Common myeloid progenitor, CD34-positive (primary cell): ENCODE results near the gene ZC3H10.

Experiments
- CTCF ChIA-PET: fragments of 350-600 bp; sonication (Branson Sonifier 250); formaldehyde crosslinking; loops from one replicate; lab custom pipeline; 2021; ENCODE audit warnings: antibody characterized with exemption; lab: Charles Lee
- POLR2A ChIA-PET: fragments of 350-600 bp; sonication (Branson Sonifier 250); formaldehyde crosslinking; loops from one replicate; lab custom pipeline; 2021; ENCODE audit warnings: antibody characterized with exemption; lab: Charles Lee
- DNase-seq, 3 donors: peaks; one replicate each; pipeline versions ENCODE4 v3.0.0 to v3.0.0-alpha.2; 2013
- H3K27ac ChIP-seq, 2 experiments: 1 replicate in 1 of 2; 2 replicates in 1 of 2; pipeline ENCODE4 v1.7.0; 2013; ENCODE audit warnings: inconsistent platforms in 2 of 2, low read length in 2 of 2, mild to moderate bottlenecking in 2 of 2, low read depth in 1 of 2, moderate library complexity in 1 of 2; ENCODE audit not compliant: severe bottlenecking in 2 of 2, insufficient read depth in 1 of 2, poor library complexity in 1 of 2
- H3K27me3 ChIP-seq, 5 experiments: replicated peaks in 2 of 5; 1 replicate in 3 of 5; 2 replicates in 2 of 5; pipeline versions ENCODE4 v1.6.1 to v1.7.0; 2013; ENCODE audit warnings: low read length in 4 of 5, mild to moderate bottlenecking in 2 of 5, moderate library complexity in 2 of 5, inconsistent platforms in 1 of 5; ENCODE audit not compliant: insufficient read depth in 5 of 5, control insufficient read depth in 4 of 5
- H3K36me3 ChIP-seq, 4 experiments: 1 replicate in 2 of 4; 2 replicates in 2 of 4; pipeline versions ENCODE4 v1.6.1 to v1.7.0; 2013; ENCODE audit warnings: low read length in 3 of 4, control low read depth in 1 of 4, mild to moderate bottlenecking in 1 of 4; ENCODE audit not compliant: control insufficient read depth in 4 of 4, insufficient read depth in 4 of 4
- H3K4me1 ChIP-seq, 4 experiments: 1 replicate in 3 of 4; 2 replicates in 1 of 4; pipeline versions ENCODE4 v1.6.1 to v1.7.1; 2013; ENCODE audit warnings: low read length in 3 of 4, mild to moderate bottlenecking in 3 of 4, control low read depth in 1 of 4, inconsistent platforms in 1 of 4, moderate library complexity in 1 of 4; ENCODE audit not compliant: control insufficient read depth in 4 of 4, insufficient read depth in 4 of 4; ENCODE audit errors: control extremely low read depth in 1 of 4
- H3K4me3 ChIP-seq, 7 experiments: 1 replicate in 4 of 7; 2 replicates in 3 of 7; pipeline versions ENCODE4 v1.5.1 to v1.7.0; 2013; ENCODE audit warnings: mild to moderate bottlenecking in 7 of 7, low read length in 6 of 7, moderate library complexity in 6 of 7, inconsistent platforms in 2 of 7, low read depth in 2 of 7, control low read depth in 1 of 7; ENCODE audit not compliant: insufficient read depth in 4 of 7, control insufficient read depth in 1 of 7; ENCODE audit errors: extremely low read depth in 1 of 7
- H3K9me3 ChIP-seq, 5 experiments: 1 replicate in 4 of 5; 2 replicates in 1 of 5; pipeline versions ENCODE4 v1.6.1 to v1.7.1; 2013; ENCODE audit warnings: low read length in 4 of 5, mild to moderate bottlenecking in 2 of 5, inconsistent platforms in 1 of 5, low read depth in 1 of 5, moderate library complexity in 1 of 5; ENCODE audit not compliant: control insufficient read depth in 4 of 5, insufficient read depth in 2 of 5; ENCODE audit errors: control extremely low read depth in 1 of 5
- WGBS: methylation state at CpG from one replicate; pipeline ENCODE4 v1.1.5; 2013; ENCODE audit not compliant: insufficient coverage; 5-methylcytosine and 5-hydroxymethylcytosine counted together

The ZC3H10 gene

GRCh38 chr12:56099787-56100186 lies 18.3 kb upstream of the ZC3H10 start:
- H3K36me3 ChIP-seq, result no peaks in the 10 kb centered on the region
- no peak for DNase-seq
- H3K9me3 ChIP-seq, result no peaks in the 10 kb centered on the region
- POLR2A ChIA-PET, result no interaction called here
- 100% methylated on average over 3 of the region's 4 CpGs for WGBS
- no peak overlapping the region for H3K27ac ChIP-seq
- H3K4me1 ChIP-seq, result peaks cover 10 to 17% (median 12%) of the 10 kb centered on the region in 4 experiments
- H3K4me3 ChIP-seq, result no peak overlapping the region
- CTCF ChIA-PET, result interaction anchor here (0.6 to 1.0 kb wide), 2 partner anchors 8 to 75 kb away, joined by 3 to 6 read pairs; no protein-coding TSS in a partner anchor
- H3K27me3 ChIP-seq, result peaks cover 0 to 6% (median 0%) of the 10 kb centered on the region in 5 experiments

GRCh38 chr12:56101045-56101444 lies 17.0 kb upstream of the ZC3H10 start:
- Histone ChIP-seq H3K27me3 (peaks cover 0 to 6% (median 0%) of the 10 kb centered on the region in 5 experiments), H3K4me3 (no peak overlapping the region), H3K4me1 (peaks cover 16 to 30% (median 23%) of the 10 kb centered on the region in 4 experiments), H3K9me3 (no peaks in the 10 kb centered on the region), H3K27ac (no peak overlapping the region), H3K36me3 (peaks cover 0 to under 1% (median 0%) of the 10 kb centered on the region in 4 experiments)
- POLR2A ChIA-PET, result no interaction called here
- DNase-seq, result no peak
- CTCF ChIA-PET, result interaction anchor here (1.2 kb wide), 1 partner anchor 14 kb away, joined by 3 read pairs; no protein-coding TSS in a partner anchor
- 88% methylated on average over 7 of the region's 14 CpGs for WGBS

GRCh38 chr12:56102683-56103065 lies 15.4 kb upstream of the ZC3H10 start:
- POLR2A ChIA-PET, result no interaction called here
- no peaks in the 10 kb centered on the region for H3K27me3 ChIP-seq
- CTCF ChIA-PET, result interaction anchor here (0.5 to 1.9 kb wide), 4 partner anchors 12 to 129 kb away, joined by 3 to 6 read pairs (median 4); partner anchors contain the start of gene RAB5B
- H3K4me1 ChIP-seq, result peaks cover 16 to 34% (median 27%) of the 10 kb centered on the region in 4 experiments
- peak overlapping the region in 1 of 7 experiments; percentile 95 for H3K4me3 ChIP-seq
- peaks cover 2 to 17% (median 9%) of the 10 kb centered on the region in 4 experiments for H3K36me3 ChIP-seq
- no peak overlapping the region for H3K27ac ChIP-seq
- no peaks in the 10 kb centered on the region for H3K9me3 ChIP-seq
- DNase-seq, result no peak
- 100% methylated on average over 1 of the region's 1 CpG for WGBS

GRCh38 chr12:56103066-56103711 lies 14.9 kb upstream of the ZC3H10 start:
- Histone ChIP-seq H3K27me3 (no peaks in the 10 kb centered on the region), H3K4me1 (peaks cover 16 to 34% (median 27%) of the 10 kb centered on the region in 4 experiments), H3K4me3 (peak overlapping the region in 6 of 7 experiments; percentile 80 to 97 (median 90)), H3K36me3 (peaks cover 4 to 22% (median 14%) of the 10 kb centered on the region in 4 experiments), H3K9me3 (no peaks in the 10 kb centered on the region), H3K27ac (peak overlapping the region in 1 of 2 experiments; percentile 93)
- WGBS, result 51% methylated on average over 5 of the region's 6 CpGs
- DNase-seq, result peak in 2 of 3 donors; percentile 34 to 44
- CTCF ChIA-PET, result interaction anchor here (0.5 to 2.2 kb wide), 6 partner anchors 12 to 129 kb away, joined by 3 to 8 read pairs (median 4); partner anchors contain the start of gene RAB5B
- POLR2A ChIA-PET, result no interaction called here

GRCh38 chr12:56103823-56104108 lies 14.3 kb upstream of the ZC3H10 start:
- Histone ChIP-seq H3K4me1 (peaks cover 16 to 34% (median 27%) of the 10 kb centered on the region in 4 experiments), H3K36me3 (peaks cover 6 to 28% (median 17%) of the 10 kb centered on the region in 4 experiments), H3K27me3 (no peaks in the 10 kb centered on the region), H3K27ac (peak overlapping the region in 1 of 2 experiments; percentile 93), H3K4me3 (peak overlapping the region; percentile 75 to 97 (median 86)), H3K9me3 (no peaks in the 10 kb centered on the region)
- POLR2A ChIA-PET, result interaction anchor here (0.6 to 2.1 kb wide), 4 partner anchors 13 to 130 kb away, joined by 3 to 35 read pairs (median 3); partner anchors contain the start of genes ERBB3, RAB5B, RPL41 and ZC3H10
- CTCF ChIA-PET, result interaction anchor here (0.9 to 2.2 kb wide), 12 partner anchors 10 to 360 kb away, joined by 3 to 10 read pairs (median 4); partner anchors contain the start of genes ERBB3 and ZC3H10
- DNase-seq, result no peak
- WGBS, result 3% methylated on average over 8 of the region's 8 CpGs

- ChIA-PET POLR2A (interaction anchor here (0.6 to 2.1 kb wide), 5 partner anchors 12 to 131 kb away, joined by 3 to 35 read pairs (median 3); partner anchors contain the start of genes ERBB3, RAB5B, RNF41 and RPL41), CTCF (interaction anchor here (0.9 to 2.2 kb wide), 12 partner anchors 9 to 360 kb away, joined by 3 to 10 read pairs (median 4); partner anchors contain the start of genes ERBB3 and ZC3H10)
Measured at GRCh38 chr12:56104109-56104814, 13.8 kb upstream of the ZC3H10 start, which contains the start of gene PA2G4. PA2G4 (plus strand) TSS chr12:56104559; CDS start chr12:56104738, 179 bp downstream.

More at GRCh38 chr12:56104109-56104814, 13.8 kb upstream of the ZC3H10 start, which contains the start of gene PA2G4:
- H3K36me3 ChIP-seq, result peaks cover 8 to 30% (median 19%) of the 10 kb centered on the region in 4 experiments
- WGBS, result 0% methylated on average over 57 of the region's 60 CpGs
- peaks cover 16 to 34% (median 27%) of the 10 kb centered on the region in 4 experiments for H3K4me1 ChIP-seq
- H3K4me3 ChIP-seq, result peak within 1 kb of the TSS; percentile 75 to 97 (median 86)
- H3K27ac ChIP-seq, result peak within 1 kb of the TSS; percentile 74 to 93
- no peaks in the 10 kb centered on the region for H3K27me3 ChIP-seq
- H3K9me3 ChIP-seq, result no peaks in the 10 kb centered on the region
- peak; percentile 99 to 100 (median 99) for DNase-seq
